GM06990 (cell line): ENCODE data around the gene RGS17.

Experiments used
- DNase-seq: peaks from one replicate; pipeline ENCODE4 v3.0.0-alpha.2; 2011; ENCODE audit not compliant: insufficient read length; ENCODE audit errors: extremely low read depth
- H3K27me3 ChIP-seq: replicated peaks from 2 replicates; pipeline ENCODE4 v1.6.0; 2011; ENCODE audit warnings: low read length; ENCODE audit not compliant: control insufficient read depth, insufficient read depth
- H3K36me3 ChIP-seq: 2 replicates; pipeline ENCODE4 v1.5.1; 2011; ENCODE audit warnings: low read length; ENCODE audit not compliant: control insufficient read depth, insufficient read depth
- H3K4me3 ChIP-seq: replicated peaks from 2 replicates; pipeline ENCODE4 v1.5.1; 2011; ENCODE audit warnings: low read depth, mild to moderate bottlenecking, control low read depth, low read length
- CTCF ChIP-seq: IDR thresholded peaks from 2 replicates; pipeline ENCODE4 v1.5.1; 2011; ENCODE audit warnings: low read length, control low read depth, mild to moderate bottlenecking, inconsistent platforms; ENCODE audit not compliant: insufficient read depth, poor library complexity, severe bottlenecking

The RGS17 gene

GRCh38 chr6:153086225-153086990 is 44.7 kb downstream of the RGS17 start:
- no peak for TF ChIP-seq CTCF
- H3K36me3 ChIP-seq, result no peaks in the 10 kb centered on the region
- DNase-seq, result no peak
- no peak overlapping the region for H3K4me3 ChIP-seq
- no peaks in the 10 kb centered on the region for H3K27me3 ChIP-seq

- no peak for TF ChIP-seq CTCF
- H3K36me3 ChIP-seq, result no peaks in the 10 kb centered on the region
- H3K4me3 ChIP-seq, result no peak overlapping the region
- DNase-seq, result no peak
- no peaks in the 10 kb centered on the region for H3K27me3 ChIP-seq
Observed at GRCh38 chr6:153085239-153085638, 45.8 kb downstream of the RGS17 start.

GRCh38 chr6:153084393-153084792 is 46.7 kb downstream of the RGS17 start:
- Histone ChIP-seq H3K4me3 (no peak overlapping the region), H3K27me3 (no peaks in the 10 kb centered on the region), H3K36me3 (no peaks in the 10 kb centered on the region)
- DNase-seq, result no peak
- no peak for TF ChIP-seq CTCF

GRCh38 chr6:153083869-153084268 is 47.2 kb downstream of the RGS17 start:
- Histone ChIP-seq H3K36me3 (no peaks in the 10 kb centered on the region), H3K27me3 (no peaks in the 10 kb centered on the region), H3K4me3 (no peak overlapping the region)
- no peak for DNase-seq
- no peak for TF ChIP-seq CTCF

GRCh38 chr6:153081914-153082313 is 49.2 kb downstream of the RGS17 start:
- Histone ChIP-seq H3K4me3 (no peak overlapping the region), H3K36me3 (no peaks in the 10 kb centered on the region), H3K27me3 (no peaks in the 10 kb centered on the region)
- TF ChIP-seq CTCF, result no peak
- no peak for DNase-seq

GRCh38 chr6:153076431-153076830 is 54.7 kb downstream of the RGS17 start:
- TF ChIP-seq CTCF, result no peak
- Histone ChIP-seq H3K27me3 (no peaks in the 10 kb centered on the region), H3K4me3 (no peak overlapping the region), H3K36me3 (no peaks in the 10 kb centered on the region)
- no peak for DNase-seq
